ENCODE data around the gene IGSF21. TPM values are rescaled to one million over a fixed set of nuclear protein-coding genes. Genes with fewer than 3 reads are reported as not detected.

The IGSF21 gene
- total RNA-seq, 1 experiment from 2014 or later, result 30.5 TPM

DNA sequence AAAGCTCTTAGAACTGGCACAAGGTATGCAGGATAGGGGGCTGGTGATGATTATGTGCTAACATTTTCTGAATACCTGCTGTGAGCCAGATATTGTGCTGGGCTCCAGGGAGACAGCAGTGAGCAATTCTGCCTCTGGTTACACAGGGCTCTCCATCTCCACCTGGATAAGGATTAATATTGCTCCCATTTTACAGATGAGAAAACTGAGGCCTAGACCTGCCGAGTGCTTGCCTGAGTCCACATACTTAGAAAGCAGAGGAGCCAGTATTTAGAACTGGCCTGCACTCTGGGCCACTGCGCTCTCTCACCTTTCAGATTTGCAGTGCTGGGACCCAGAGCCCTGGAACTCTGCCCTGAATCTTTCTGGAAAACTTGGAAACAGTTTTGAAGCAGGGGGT, 205.9 kb downstream of the IGSF21 start:
- H3K36me3 Mint-ChIP-seq, result peaks cover 5% of the 10 kb centered on the region
- no peaks in the 10 kb centered on the region for H3K27me3 Mint-ChIP-seq (ENCODE audit: low read depth)
- TF ChIP-seq, protein P1, sequence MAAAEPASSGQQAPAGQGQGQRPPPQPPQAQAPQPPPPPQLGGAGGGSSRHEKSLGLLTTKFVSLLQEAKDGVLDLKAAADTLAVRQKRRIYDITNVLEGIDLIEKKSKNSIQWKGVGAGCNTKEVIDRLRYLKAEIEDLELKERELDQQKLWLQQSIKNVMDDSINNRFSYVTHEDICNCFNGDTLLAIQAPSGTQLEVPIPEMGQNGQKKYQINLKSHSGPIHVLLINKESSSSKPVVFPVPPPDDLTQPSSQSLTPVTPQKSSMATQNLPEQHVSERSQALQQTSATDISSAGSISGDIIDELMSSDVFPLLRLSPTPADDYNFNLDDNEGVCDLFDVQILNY (CRISPR knock-in tag; IDR thresholded peaks at IDR 0.05), result no peak
- TF ChIP-seq, protein P2, sequence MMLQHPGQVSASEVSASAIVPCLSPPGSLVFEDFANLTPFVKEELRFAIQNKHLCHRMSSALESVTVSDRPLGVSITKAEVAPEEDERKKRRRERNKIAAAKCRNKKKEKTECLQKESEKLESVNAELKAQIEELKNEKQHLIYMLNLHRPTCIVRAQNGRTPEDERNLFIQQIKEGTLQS (CRISPR knock-in tag; conservative IDR thresholded peaks at IDR 0.05), result no peak
- TF ChIP-seq, protein P3, sequence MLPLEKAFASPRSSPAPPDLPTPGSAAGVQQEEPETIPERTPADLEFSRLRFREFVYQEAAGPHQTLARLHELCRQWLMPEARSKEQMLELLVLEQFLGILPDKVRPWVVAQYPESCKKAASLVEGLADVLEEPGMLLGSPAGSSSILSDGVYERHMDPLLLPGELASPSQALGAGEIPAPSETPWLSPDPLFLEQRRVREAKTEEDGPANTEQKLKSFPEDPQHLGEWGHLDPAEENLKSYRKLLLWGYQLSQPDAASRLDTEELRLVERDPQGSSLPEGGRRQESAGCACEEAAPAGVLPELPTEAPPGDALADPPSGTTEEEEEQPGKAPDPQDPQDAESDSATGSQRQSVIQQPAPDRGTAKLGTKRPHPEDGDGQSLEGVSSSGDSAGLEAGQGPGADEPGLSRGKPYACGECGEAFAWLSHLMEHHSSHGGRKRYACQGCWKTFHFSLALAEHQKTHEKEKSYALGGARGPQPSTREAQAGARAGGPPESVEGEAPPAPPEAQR (CRISPR knock-in tag; IDR thresholded peaks at IDR 0.05), result no peak
- TF ChIP-seq NFYB (CRISPR knock-in tag; conservative IDR thresholded peaks at IDR 0.05; ENCODE audit: low read depth) (no peak), TEAD4 (CRISPR knock-in tag; IDR thresholded peaks at IDR 0.05) (no peak), TEAD1 (CRISPR knock-in tag; IDR thresholded peaks at IDR 0.05) (no peak), NR2C2 (CRISPR knock-in tag; IDR thresholded peaks at IDR 0.05) (no peak), GTF2I (CRISPR knock-in tag; conservative IDR thresholded peaks at IDR 0.05) (no peak), ZNF121 (CRISPR knock-in tag; IDR thresholded peaks at IDR 0.05) (no peak), ZNF219 (CRISPR knock-in tag; IDR thresholded peaks at IDR 0.05; ENCODE audit: borderline replicate concordance) (no peak), FOXJ3 (CRISPR knock-in tag; IDR thresholded peaks at IDR 0.05; ENCODE audit: borderline replicate concordance) (no peak)
- TF ChIP-seq, protein P4, sequence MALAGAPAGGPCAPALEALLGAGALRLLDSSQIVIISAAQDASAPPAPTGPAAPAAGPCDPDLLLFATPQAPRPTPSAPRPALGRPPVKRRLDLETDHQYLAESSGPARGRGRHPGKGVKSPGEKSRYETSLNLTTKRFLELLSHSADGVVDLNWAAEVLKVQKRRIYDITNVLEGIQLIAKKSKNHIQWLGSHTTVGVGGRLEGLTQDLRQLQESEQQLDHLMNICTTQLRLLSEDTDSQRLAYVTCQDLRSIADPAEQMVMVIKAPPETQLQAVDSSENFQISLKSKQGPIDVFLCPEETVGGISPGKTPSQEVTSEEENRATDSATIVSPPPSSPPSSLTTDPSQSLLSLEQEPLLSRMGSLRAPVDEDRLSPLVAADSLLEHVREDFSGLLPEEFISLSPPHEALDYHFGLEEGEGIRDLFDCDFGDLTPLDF (CRISPR knock-in tag; IDR thresholded peaks at IDR 0.05), result no peak
- TF ChIP-seq, protein P5, sequence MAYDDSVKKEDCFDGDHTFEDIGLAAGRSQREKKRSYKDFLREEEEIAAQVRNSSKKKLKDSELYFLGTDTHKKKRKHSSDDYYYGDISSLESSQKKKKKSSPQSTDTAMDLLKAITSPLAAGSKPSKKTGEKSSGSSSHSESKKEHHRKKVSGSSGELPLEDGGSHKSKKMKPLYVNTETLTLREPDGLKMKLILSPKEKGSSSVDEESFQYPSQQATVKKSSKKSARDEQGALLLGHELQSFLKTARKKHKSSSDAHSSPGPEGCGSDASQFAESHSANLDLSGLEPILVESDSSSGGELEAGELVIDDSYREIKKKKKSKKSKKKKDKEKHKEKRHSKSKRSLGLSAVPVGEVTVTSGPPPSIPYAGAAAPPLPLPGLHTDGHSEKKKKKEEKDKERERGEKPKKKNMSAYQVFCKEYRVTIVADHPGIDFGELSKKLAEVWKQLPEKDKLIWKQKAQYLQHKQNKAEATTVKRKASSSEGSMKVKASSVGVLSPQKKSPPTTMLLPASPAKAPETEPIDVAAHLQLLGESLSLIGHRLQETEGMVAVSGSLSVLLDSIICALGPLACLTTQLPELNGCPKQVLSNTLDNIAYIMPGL (CRISPR knock-in tag; IDR thresholded peaks at IDR 0.05), result no peak
- TF ChIP-seq, protein P6, sequence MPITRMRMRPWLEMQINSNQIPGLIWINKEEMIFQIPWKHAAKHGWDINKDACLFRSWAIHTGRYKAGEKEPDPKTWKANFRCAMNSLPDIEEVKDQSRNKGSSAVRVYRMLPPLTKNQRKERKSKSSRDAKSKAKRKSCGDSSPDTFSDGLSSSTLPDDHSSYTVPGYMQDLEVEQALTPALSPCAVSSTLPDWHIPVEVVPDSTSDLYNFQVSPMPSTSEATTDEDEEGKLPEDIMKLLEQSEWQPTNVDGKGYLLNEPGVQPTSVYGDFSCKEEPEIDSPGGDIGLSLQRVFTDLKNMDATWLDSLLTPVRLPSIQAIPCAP (CRISPR knock-in tag; IDR thresholded peaks at IDR 0.05), result no peak
- TF ChIP-seq, protein P7, sequence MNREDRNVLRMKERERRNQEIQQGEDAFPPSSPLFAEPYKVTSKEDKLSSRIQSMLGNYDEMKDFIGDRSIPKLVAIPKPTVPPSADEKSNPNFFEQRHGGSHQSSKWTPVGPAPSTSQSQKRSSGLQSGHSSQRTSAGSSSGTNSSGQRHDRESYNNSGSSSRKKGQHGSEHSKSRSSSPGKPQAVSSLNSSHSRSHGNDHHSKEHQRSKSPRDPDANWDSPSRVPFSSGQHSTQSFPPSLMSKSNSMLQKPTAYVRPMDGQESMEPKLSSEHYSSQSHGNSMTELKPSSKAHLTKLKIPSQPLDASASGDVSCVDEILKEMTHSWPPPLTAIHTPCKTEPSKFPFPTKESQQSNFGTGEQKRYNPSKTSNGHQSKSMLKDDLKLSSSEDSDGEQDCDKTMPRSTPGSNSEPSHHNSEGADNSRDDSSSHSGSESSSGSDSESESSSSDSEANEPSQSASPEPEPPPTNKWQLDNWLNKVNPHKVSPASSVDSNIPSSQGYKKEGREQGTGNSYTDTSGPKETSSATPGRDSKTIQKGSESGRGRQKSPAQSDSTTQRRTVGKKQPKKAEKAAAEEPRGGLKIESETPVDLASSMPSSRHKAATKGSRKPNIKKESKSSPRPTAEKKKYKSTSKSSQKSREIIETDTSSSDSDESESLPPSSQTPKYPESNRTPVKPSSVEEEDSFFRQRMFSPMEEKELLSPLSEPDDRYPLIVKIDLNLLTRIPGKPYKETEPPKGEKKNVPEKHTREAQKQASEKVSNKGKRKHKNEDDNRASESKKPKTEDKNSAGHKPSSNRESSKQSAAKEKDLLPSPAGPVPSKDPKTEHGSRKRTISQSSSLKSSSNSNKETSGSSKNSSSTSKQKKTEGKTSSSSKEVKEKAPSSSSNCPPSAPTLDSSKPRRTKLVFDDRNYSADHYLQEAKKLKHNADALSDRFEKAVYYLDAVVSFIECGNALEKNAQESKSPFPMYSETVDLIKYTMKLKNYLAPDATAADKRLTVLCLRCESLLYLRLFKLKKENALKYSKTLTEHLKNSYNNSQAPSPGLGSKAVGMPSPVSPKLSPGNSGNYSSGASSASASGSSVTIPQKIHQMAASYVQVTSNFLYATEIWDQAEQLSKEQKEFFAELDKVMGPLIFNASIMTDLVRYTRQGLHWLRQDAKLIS (CRISPR knock-in tag; IDR thresholded peaks at IDR 0.05; ENCODE audit: borderline replicate concordance), result no peak
- TF ChIP-seq, protein P8, sequence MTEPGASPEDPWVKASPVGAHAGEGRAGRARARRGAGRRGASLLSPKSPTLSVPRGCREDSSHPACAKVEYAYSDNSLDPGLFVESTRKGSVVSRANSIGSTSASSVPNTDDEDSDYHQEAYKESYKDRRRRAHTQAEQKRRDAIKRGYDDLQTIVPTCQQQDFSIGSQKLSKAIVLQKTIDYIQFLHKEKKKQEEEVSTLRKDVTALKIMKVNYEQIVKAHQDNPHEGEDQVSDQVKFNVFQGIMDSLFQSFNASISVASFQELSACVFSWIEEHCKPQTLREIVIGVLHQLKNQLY (CRISPR knock-in tag; IDR thresholded peaks at IDR 0.05), result no peak
- ChIA-PET POLR2A (no interaction called here), CTCF (interaction anchor here (0.5 to 2.2 kb wide), 7 partner anchors 9 to 268 kb away, joined by 3 to 11 read pairs (median 7); no protein-coding TSS in a partner anchor)
- peaks cover 8% of the 10 kb centered on the region for H3K4me1 Mint-ChIP-seq
- no peak overlapping the region for H3K27ac Mint-ChIP-seq
- no peak overlapping the region for H3K4me3 Mint-ChIP-seq
- no peak for DNase-seq (ENCODE audit: low spot score)
- H3K9me3 Mint-ChIP-seq, result peaks cover 11% of the 10 kb centered on the region
- no peak for ATAC-seq

Data from WTC11 (cell line).